Measurements from ENCODE around the gene PARD3B. TPM values are rescaled to one million over a fixed set of nuclear protein-coding genes. Genes with fewer than 3 reads are reported as not detected.

Gene PARD3B
- total RNA-seq, 1 experiment from 2014 or later = 2.0 TPM

- H3K4me3 ChIP-seq (replicated peaks in 1 of 2; ENCODE audit: low read depth in 1 of 2, low read length in 2 of 2) = no peak overlapping the region
- H3K4me2 ChIP-seq (ENCODE audit: low read length) = no peak overlapping the region
- H3K9me2 ChIP-seq (ENCODE audit: insufficient read depth) = no peaks in the 10 kb centered on the region
- H3K27me3 ChIP-seq (ENCODE audit: insufficient read depth, low read length) = no peaks in the 10 kb centered on the region
- H3K9me3 ChIP-seq (ENCODE audit: control insufficient read depth in 1 of 2, insufficient read depth in 1 of 2, low read depth in 1 of 2, low read length in 2 of 2) = no peaks in the 10 kb centered on the region
- RAD21 ChIA-PET (ENCODE audit: low non-redundant PET in 1 of 2, low total read pairs in 2 of 2, uncharacterized antibody in 2 of 2, unreplicated experiment in 2 of 2) = no interaction called here
- intact Hi-C loops (cut with micrococcal nuclease) = no loop called here
- no peak overlapping the region for H2AFZ ChIP-seq (ENCODE audit: low read depth, low read length, poor library complexity, severe bottlenecking)
- ATAC-seq (no peak), DNase-seq (ENCODE audit: low read depth, low spot score) (no peak)
- no peaks in the 10 kb centered on the region for H3K36me3 ChIP-seq (ENCODE audit: control insufficient read depth in 1 of 2, insufficient read depth in 2 of 2, low read length in 2 of 2)
- no peak for TF ChIP-seq RAD21 (IDR thresholded peaks at IDR 0.05; ENCODE audit: low read depth)
- TF ChIP-seq EZH2phosphoT487 (IDR thresholded peaks at IDR 0.05; ENCODE audit: borderline replicate concordance) = no peak
- no peak for TF ChIP-seq REST (IDR thresholded peaks at IDR 0.05; ENCODE audit: low read depth)
- no peak for TF ChIP-seq YY1 (IDR thresholded peaks at IDR 0.05; ENCODE audit: extremely low read depth, insufficient replicate concordance, low read depth, low read length)
- no peak for TF ChIP-seq ZBTB33 (IDR thresholded peaks at IDR 0.05; ENCODE audit: extremely low read depth, insufficient replicate concordance, low read length)
- no peak for TF ChIP-seq ZFX (IDR thresholded peaks at IDR 0.05)
- no peak for TF ChIP-seq CTCF (IDR thresholded peaks at IDR 0.05 in 2 of 3, conservative IDR thresholded peaks at IDR 0.05 in 1 of 3; ENCODE audit: borderline replicate concordance in 1 of 3, insufficient read depth in 1 of 3, low read depth in 2 of 3, low read length in 2 of 3)
- TF ChIP-seq CEBPB (IDR thresholded peaks at IDR 0.05; ENCODE audit: low read depth) = no peak
- no peak for TF ChIP-seq ELF1 (IDR thresholded peaks at IDR 0.05; ENCODE audit: borderline replicate concordance, low read depth)
- TF ChIP-seq JUND (IDR thresholded peaks at IDR 0.05) = no peak
- no peak for TF ChIP-seq TCF7L2 (IDR thresholded peaks at IDR 0.05; ENCODE audit: borderline replicate concordance, extremely low read depth, insufficient read depth, insufficient read length)
- no peak for TF ChIP-seq POLR2A (IDR thresholded peaks at IDR 0.05; ENCODE audit: borderline replicate concordance, extremely low read depth, insufficient read depth, insufficient read length)
- no peak for TF ChIP-seq EZH2 (IDR thresholded peaks at IDR 0.05)
- CTCF ChIA-PET = no interaction called here
- H4K20me1 ChIP-seq (ENCODE audit: insufficient read depth) = no peaks in the 10 kb centered on the region
- no peaks in the 10 kb centered on the region for H3K79me2 ChIP-seq (ENCODE audit: insufficient read depth, low read length)
- BruUV-seq (replicated peaks) = no TSS peak
- no peaks in the 10 kb centered on the region for H3K4me1 ChIP-seq (ENCODE audit: control insufficient read depth in 1 of 2, insufficient read depth in 2 of 2, low read length in 2 of 2)
- POLR2A ChIA-PET = no interaction called here
- no peak overlapping the region for H3K9ac ChIP-seq (ENCODE audit: low read length)
- H3K27ac ChIP-seq (ENCODE audit: low read depth, low read length) = no peak overlapping the region
These were observed 788.1 kb downstream of the PARD3B start for GRCh38 chr2:205333351-205333750.
